PC-9 (cell line): Measurements from ENCODE around the gene ATP1A1. TPM values are rescaled to one million over a fixed set of nuclear protein-coding genes. Genes with fewer than 3 reads are reported as not detected.
A peak's percentile ranks its signal among the peaks of the same experiment; 100 is the strongest.

ENCODE experiments used
- BruUV-seq: library from RNA; stranded (reverse); fragments of 400-500 nt; replicated peaks from 2 replicates; lab custom pipeline; 2021; lab: Mats Ljungman, UMichigan
- CTCF ChIA-PET: fragments of 300-600 bp; sonication (Branson Sonifier 250); formaldehyde crosslinking; loops from one replicate; lab custom pipeline; 2022; ENCODE audit warnings: antibody characterized with exemption; lab: Charles Lee
- POLR2A ChIA-PET: fragments of 300-600 bp; sonication (Branson Sonifier 250); formaldehyde crosslinking; loops from one replicate; lab custom pipeline; 2022; ENCODE audit warnings: antibody characterized with exemption; ENCODE audit not compliant: unreplicated experiment; lab: Charles Lee
- DNase-seq, 2 experiments: peaks; one replicate each; pipeline versions ENCODE4 v3.0.0 to v3.0.0-alpha.2; 2015 to 2022; ENCODE audit warnings: mixed read lengths in 1 of 2
- H2AFZ ChIP-seq: fragments of 200-600 bp; sonication (generic); 2 replicates; pipeline ENCODE4 v1.8.1; 2017; ENCODE audit warnings: antibody characterized with exemption
- H3F3A ChIP-seq: fragments of 200-600 bp; sonication (generic); 2 replicates; pipeline ENCODE4 v1.8.1; 2017; ENCODE audit warnings: antibody characterized with exemption, mild to moderate bottlenecking, low read depth; ENCODE audit not compliant: insufficient read depth
- H3K27ac ChIP-seq: fragments of 200-600 bp; sonication (generic); 2 replicates; pipeline ENCODE4 v1.6.1; 2016; ENCODE audit warnings: mixed run types
- H3K27me3 ChIP-seq: fragments of 200-600 bp; sonication (generic); 2 replicates; pipeline ENCODE4 v1.6.1; 2016; ENCODE audit warnings: low read depth, mixed run types; ENCODE audit not compliant: insufficient read depth
- H3K36me3 ChIP-seq: fragments of 200-600 bp; sonication (generic); 2 replicates; pipeline ENCODE4 v1.6.1; 2016; ENCODE audit warnings: low read depth, mixed run types
- H3K4me1 ChIP-seq: fragments of 200-600 bp; sonication (generic); replicated peaks from 2 replicates; pipeline ENCODE4 v1.6.1; 2016; ENCODE audit warnings: mixed run types; ENCODE audit not compliant: insufficient read depth
- H3K4me2 ChIP-seq: fragments of 200-600 bp; sonication (generic); 2 replicates; pipeline ENCODE4 v1.6.1; 2017; ENCODE audit warnings: mixed run types
- H3K4me3 ChIP-seq: fragments of 200-600 bp; sonication (generic); 2 replicates; pipeline ENCODE4 v1.6.1; 2016; ENCODE audit warnings: mixed run types
- H3K79me2 ChIP-seq: fragments of 200-600 bp; sonication (generic); 2 replicates; pipeline ENCODE4 v1.6.1; 2017; ENCODE audit warnings: low read depth, mixed run types
- H3K9me2 ChIP-seq: fragments of 200-600 bp; sonication (generic); 2 replicates; pipeline ENCODE4 v1.8.1; 2017; ENCODE audit warnings: mild to moderate bottlenecking; ENCODE audit not compliant: insufficient read depth
- H3K9me3 ChIP-seq: fragments of 200-600 bp; sonication (generic); 2 replicates; pipeline ENCODE4 v1.8.1; 2016; ENCODE audit warnings: low read depth; ENCODE audit not compliant: insufficient read depth
- H4K20me1 ChIP-seq: fragments of 200-600 bp; sonication (generic); 2 replicates; pipeline ENCODE4 v1.8.1; 2017; ENCODE audit not compliant: insufficient read depth
- EZH2 ChIP-seq: fragments of 200-600 bp; sonication (generic); IDR thresholded peaks from 2 replicates; pipeline ENCODE4 v1.8.0; 2017; ENCODE audit warnings: antibody characterized with exemption, low read depth
- intact Hi-C: fragments of 100-400 bp; cut with micrococcal nuclease; formaldehyde crosslinking; loops from one replicate; pipeline ENCODE4 v1.10.0; 2022; ENCODE audit not compliant: unreplicated experiment
- total RNA-seq: library from RNA; stranded (reverse); gene quantifications from 2 replicates; pipeline ENCODE4 v1.2.3, GENCODE V29; 2021
- TF ChIP-seq, protein P1 (sequence below): fragments of 200-600 bp; sonication (generic); conservative IDR thresholded peaks from 2 replicates; pipeline ENCODE4 v1.6.1; 2017; ENCODE audit warnings: mixed run types, antibody characterized with exemption, mild to moderate bottlenecking, moderate library complexity

The ATP1A1 gene
- total RNA-seq, 1 experiment from 2014 or later = 399 TPM

DNA sequence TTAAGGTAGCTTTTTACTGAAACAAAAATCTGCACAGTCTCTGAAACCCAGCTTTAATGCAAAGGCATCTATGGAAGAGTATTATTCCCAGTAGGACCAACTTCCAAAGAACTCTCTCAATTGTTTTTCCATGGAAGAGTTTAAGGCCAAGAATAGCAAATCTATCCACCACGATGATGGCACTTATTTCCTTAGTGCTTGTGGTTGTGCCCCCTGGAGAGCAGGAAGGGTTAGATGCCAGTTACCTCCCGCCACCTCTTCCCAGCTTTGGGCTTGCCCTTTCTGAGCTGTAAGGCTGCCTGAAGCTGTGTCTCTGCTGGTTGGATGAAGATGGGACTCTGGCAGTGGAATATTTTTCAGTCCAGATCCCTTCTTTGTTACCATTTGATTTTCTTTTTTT lies 4.8 kb upstream of the ATP1A1 start:
- H3K9me3 ChIP-seq = no peaks in the 10 kb centered on the region
- no peak for TF ChIP-seq EZH2
- TF ChIP-seq, protein P1, sequence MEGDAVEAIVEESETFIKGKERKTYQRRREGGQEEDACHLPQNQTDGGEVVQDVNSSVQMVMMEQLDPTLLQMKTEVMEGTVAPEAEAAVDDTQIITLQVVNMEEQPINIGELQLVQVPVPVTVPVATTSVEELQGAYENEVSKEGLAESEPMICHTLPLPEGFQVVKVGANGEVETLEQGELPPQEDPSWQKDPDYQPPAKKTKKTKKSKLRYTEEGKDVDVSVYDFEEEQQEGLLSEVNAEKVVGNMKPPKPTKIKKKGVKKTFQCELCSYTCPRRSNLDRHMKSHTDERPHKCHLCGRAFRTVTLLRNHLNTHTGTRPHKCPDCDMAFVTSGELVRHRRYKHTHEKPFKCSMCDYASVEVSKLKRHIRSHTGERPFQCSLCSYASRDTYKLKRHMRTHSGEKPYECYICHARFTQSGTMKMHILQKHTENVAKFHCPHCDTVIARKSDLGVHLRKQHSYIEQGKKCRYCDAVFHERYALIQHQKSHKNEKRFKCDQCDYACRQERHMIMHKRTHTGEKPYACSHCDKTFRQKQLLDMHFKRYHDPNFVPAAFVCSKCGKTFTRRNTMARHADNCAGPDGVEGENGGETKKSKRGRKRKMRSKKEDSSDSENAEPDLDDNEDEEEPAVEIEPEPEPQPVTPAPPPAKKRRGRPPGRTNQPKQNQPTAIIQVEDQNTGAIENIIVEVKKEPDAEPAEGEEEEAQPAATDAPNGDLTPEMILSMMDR = no peak
- no peak overlapping the region for H3K27ac ChIP-seq
- no TSS peak for BruUV-seq
- no peak overlapping the region for H3K4me2 ChIP-seq
- H3K36me3 ChIP-seq = no peaks in the 10 kb centered on the region
- H3K4me3 ChIP-seq = no peak overlapping the region
- POLR2A ChIA-PET = no interaction called here
- DNase-seq = no peak
- H3K4me1 ChIP-seq = peaks cover 16% of the 10 kb centered on the region
- no peaks in the 10 kb centered on the region for H3K9me2 ChIP-seq
- H3F3A ChIP-seq = peaks cover 18% of the 10 kb centered on the region
- H3K79me2 ChIP-seq = peaks cover under 1% of the 10 kb centered on the region
- CTCF ChIA-PET = no interaction called here
- no peaks in the 10 kb centered on the region for H4K20me1 ChIP-seq
- H2AFZ ChIP-seq = no peak overlapping the region
- H3K27me3 ChIP-seq = no peaks in the 10 kb centered on the region
- intact Hi-C loops = no loop called here

DNA sequence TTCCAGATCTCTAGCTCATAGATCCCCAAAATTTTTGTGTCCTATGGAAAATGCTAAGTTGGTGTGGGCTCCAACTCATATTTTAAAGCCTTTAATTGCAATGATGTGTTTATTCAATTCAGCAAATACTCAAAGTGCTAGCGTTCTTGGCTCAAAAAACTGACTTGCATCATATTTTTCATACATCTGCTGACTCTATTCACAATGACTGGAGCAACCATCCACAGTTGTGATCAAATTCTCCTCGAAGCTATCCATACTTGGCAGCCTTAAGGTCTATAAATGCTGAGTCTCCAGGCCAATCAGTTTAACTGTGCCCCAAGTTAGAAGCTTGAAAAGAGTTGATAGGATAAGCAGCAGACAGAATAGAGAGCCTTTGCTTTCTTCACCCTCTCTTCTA lies 2.9 kb upstream of the ATP1A1 start:
- no TSS peak for BruUV-seq
- intact Hi-C loops = loop anchor here (5.0 kb wide), 2 partner anchors 203 to 218 kb away; no protein-coding TSS in a partner anchor
- Histone ChIP-seq H3F3A (peaks cover 28% of the 10 kb centered on the region), H3K4me1 (peaks cover 19% of the 10 kb centered on the region), H3K9me3 (no peaks in the 10 kb centered on the region), H3K27ac (no peak overlapping the region), H3K4me2 (no peak overlapping the region), H3K79me2 (peaks cover 20% of the 10 kb centered on the region), H3K27me3 (no peaks in the 10 kb centered on the region), H3K4me3 (no peak overlapping the region), H3K36me3 (peaks cover 3% of the 10 kb centered on the region; the same call in 1 of the 2 replicates), H4K20me1 (peaks cover 11% of the 10 kb centered on the region), H3K9me2 (no peaks in the 10 kb centered on the region), H2AFZ (no peak overlapping the region)
- POLR2A ChIA-PET = interaction anchor here (0.7 kb wide), 1 partner anchor 626 kb away, joined by 8 read pairs; no protein-coding TSS in a partner anchor
- CTCF ChIA-PET = no interaction called here
- no peak for DNase-seq
- no peak for TF ChIP-seq EZH2
- TF ChIP-seq, protein P1 = no peak

DNA sequence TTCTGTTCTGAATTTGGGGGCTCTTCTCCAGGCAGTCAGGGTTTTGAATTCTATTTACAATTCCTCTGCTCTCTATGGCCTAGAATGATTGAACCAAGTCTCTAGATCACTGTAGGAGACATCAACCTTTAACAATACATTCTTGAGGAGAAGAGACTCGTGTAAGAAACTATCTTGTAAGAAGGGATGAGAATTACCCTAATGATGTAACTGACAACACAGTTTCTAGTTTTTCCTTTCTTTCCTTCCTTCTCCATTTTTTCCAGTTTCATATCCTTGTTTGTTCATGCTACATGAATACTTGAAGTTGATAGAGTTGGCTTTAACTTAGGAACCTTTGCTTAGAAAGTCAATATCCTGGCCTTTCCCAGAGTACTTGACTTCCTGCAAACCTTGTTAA lies 1.3 kb upstream of the ATP1A1 start:
- CTCF ChIA-PET = no interaction called here
- Histone ChIP-seq H3K36me3 (peaks cover 9% of the 10 kb centered on the region; the same call in 1 of the 2 replicates), H3K4me1 (peaks cover 32% of the 10 kb centered on the region), H3K27ac (peak overlapping the region; percentile 90), H3K9me3 (no peaks in the 10 kb centered on the region), H3K27me3 (no peaks in the 10 kb centered on the region), H2AFZ (peak overlapping the region; percentile 72), H3K79me2 (peaks cover 35% of the 10 kb centered on the region), H3K4me3 (peak overlapping the region; percentile 75), H4K20me1 (peaks cover 24% of the 10 kb centered on the region), H3K9me2 (no peaks in the 10 kb centered on the region), H3K4me2 (peak overlapping the region; percentile 85), H3F3A (peaks cover 43% of the 10 kb centered on the region)
- intact Hi-C loops = loop anchor here (1.0 to 5.0 kb wide), 3 partner anchors 59 to 219 kb away; no protein-coding TSS in a partner anchor
- DNase-seq = no peak
- no TSS peak for BruUV-seq
- no peak for TF ChIP-seq EZH2
- TF ChIP-seq, protein P1 = no peak
- POLR2A ChIA-PET = interaction anchor here (0.6 to 0.7 kb wide), 3 partner anchors 28 to 72 kb away, joined by 3 to 4 read pairs (median 3); no protein-coding TSS in a partner anchor
